ENCODE results near the gene OR2M2.

Gene OR2M2, protein sequence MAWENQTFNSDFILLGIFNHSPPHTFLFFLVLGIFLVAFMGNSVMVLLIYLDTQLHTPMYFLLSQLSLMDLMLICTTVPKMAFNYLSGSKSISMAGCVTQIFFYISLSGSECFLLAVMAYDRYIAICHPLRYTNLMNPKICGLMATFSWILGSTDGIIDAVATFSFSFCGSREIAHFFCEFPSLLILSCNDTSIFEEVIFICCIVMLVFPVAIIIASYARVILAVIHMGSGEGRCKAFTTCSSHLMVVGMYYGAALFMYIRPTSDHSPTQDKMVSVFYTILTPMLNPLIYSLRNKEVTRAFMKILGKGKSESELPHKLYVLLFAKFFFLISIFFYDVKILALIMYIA

GRCh38 chr1:248174521-248174920 is at the start of gene OR2M2:
Gene OR2M2 (plus strand): TSS chr1:248174821. CDS start chr1:248179986, 5,165 bp downstream.
- no peak for DNase-seq (ENCODE audit: low spot score)

GRCh38 chr1:248127653-248128052 is 47.0 kb upstream of the OR2M2 start:
- DNase-seq (ENCODE audit: low spot score): no peak

DNA sequence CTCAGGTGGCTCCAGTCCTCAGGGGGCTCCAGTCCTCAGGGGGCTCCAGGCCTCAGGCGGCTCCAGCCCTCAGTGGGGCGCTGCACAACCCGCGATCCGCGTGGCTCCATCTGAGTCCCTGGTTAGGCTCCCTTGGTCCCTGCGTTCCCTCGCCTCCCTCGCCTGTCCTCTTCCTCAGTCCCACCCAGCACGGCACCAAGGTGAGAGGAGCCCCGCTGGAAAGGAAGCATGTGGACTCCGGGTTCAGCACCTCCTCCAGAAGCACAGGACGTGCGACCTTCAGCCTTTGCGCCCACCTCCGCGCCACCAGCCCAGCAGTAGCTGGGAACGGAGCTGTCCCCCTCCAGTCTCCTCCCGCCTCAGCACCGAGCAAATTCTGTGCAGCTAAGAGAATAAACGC is 37.8 kb upstream of the OR2M2 start:
- DNase-seq (ENCODE audit: low spot score): no peak

- DNase-seq (ENCODE audit: low spot score): no peak
Measured at GRCh38 chr1:248140846-248141245, 33.8 kb upstream of the OR2M2 start.

GRCh38 chr1:248143311-248143710 is 31.3 kb upstream of the OR2M2 start:
- DNase-seq (ENCODE audit: low spot score): no peak

- DNase-seq (ENCODE audit: low spot score): no peak
Measured at GRCh38 chr1:248144513-248145198, 30.0 kb upstream of the OR2M2 start, which contains the start of gene OR2M5. Gene OR2M5 (plus strand): TSS chr1:248145148. CDS start chr1:248145148, 0 bp downstream.

DNA sequence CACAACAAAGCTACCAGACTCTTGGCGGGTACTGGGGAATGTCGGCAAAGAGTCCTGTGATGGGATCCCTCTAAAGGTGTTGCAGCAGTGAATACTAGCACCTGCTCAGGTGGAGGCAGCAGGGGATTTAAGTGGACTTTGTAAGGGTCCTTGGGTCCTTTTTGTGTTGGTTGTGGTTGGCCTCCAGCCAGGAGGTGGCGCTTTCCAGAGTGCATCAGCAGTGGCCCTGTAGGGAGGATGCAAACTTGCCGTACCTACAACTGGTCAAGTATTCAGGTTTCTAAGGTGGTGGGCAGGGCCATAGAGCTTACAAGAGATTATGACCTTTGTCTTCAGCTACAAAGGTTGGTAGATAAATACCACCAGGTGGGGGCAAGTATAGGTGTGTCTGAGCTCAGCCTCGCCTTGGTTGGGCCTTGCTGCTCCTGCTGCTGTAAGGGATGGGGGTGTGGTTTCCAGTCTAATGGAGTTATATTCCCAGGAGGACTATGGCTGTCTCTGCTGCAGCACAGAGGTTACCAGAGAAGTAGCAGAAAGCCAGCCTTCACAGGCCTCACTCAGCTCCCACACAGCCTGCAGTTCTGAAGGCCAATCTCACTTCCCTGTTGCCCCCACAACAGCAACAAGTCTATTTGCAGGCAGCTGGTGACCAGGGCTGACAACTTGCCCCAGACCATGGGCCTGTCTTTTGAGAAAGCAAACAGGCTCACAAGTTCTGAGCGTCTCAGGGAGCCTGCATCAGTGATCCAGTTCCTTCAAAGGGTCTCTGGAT is 22.4 kb upstream of the OR2M2 start:
- no peak for DNase-seq (ENCODE audit: low spot score)

DNA sequence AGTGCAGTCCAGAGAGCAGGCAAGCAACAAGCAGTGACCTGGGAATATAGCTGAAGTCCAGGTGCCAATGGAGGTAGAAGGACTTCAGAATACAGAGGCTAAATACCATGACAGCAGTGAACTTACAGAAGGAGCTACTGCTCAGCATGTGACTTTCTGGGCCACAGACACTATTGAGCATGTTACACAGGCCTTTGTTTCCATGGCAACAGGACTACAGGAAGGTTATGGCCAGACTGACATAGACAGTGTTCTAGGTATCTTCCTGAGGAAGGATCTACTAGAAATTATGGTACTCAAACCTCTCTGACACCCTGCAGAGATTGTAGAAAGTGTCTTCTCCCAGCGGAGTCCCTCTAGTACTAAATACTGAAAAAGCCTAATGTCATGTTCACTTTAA is 18.7 kb upstream of the OR2M2 start:
- DNase-seq (ENCODE audit: low spot score): no peak

DNA sequence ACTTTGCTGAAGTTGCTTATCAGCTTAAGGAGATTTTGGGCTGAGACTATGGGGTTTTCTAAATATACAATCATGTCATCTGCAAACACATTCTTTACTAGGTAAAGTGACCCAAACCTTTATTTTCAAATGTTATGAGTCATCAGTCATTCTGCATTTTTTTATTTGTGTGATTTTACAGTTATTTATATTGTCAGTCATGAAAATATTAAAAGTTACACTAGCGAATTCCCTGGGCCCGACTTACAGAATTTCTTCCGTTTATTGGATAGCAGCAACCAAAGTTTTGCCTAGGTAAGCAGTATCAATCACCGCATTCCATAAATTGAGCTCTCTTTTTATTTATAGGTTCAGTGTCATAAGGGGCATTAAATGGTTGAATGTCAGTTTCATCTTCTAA is 15.9 kb upstream of the OR2M2 start:
- DNase-seq (ENCODE audit: low spot score): no peak

GRCh38 chr1:248164031-248164430 is 10.6 kb upstream of the OR2M2 start:
- no peak for DNase-seq (ENCODE audit: low spot score)

- no peak for DNase-seq (ENCODE audit: low spot score)
Measured at GRCh38 chr1:248165186-248165585, 9.4 kb upstream of the OR2M2 start.

GRCh38 chr1:248183996-248184395 is 9.4 kb downstream of the OR2M2 start:
- DNase-seq (ENCODE audit: low spot score): no peak

GRCh38 chr1:248187363-248187762 is 12.7 kb downstream of the OR2M2 start:
- no peak for DNase-seq (ENCODE audit: low spot score)

GRCh38 chr1:248189026-248189425 is 14.4 kb downstream of the OR2M2 start:
- no peak for DNase-seq (ENCODE audit: low spot score)

- DNase-seq (ENCODE audit: low spot score): no peak
Measured at GRCh38 chr1:248194117-248194516, 19.5 kb downstream of the OR2M2 start.

GRCh38 chr1:248196965-248197364 is 22.3 kb downstream of the OR2M2 start, which contains the start of gene OR2M3:
Gene OR2M3 (plus strand): TSS chr1:248197265. CDS start chr1:248203068, 5,803 bp downstream.
- no peak for DNase-seq (ENCODE audit: low spot score)

- DNase-seq (ENCODE audit: low spot score): no peak
Measured at GRCh38 chr1:248215880-248216279, 41.3 kb downstream of the OR2M2 start.

DNA sequence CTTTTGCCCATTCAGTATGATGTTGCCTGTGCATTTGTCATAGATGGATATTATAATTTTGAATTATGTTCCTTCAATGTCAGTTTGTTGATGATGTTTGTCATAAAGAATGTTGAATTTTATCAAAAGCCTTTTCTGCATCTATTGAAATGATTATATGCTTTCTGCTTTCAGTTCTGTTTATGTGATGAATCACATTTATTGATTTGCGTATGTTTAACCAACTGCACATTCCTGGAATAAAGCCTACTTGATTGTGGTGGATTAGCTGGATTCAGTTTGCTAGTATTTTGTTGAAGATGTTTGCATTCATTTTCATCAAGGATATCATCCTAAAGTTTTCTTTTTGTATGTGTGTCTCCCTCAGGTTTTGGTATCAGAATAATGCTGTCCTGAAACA is 50.9 kb downstream of the OR2M2 start:
- no peak for DNase-seq (ENCODE audit: low spot score)

GRCh38 chr1:248229360-248229908 is 54.8 kb downstream of the OR2M2 start:
- no peak for DNase-seq (ENCODE audit: low spot score)

Measured in iPS-NIHi11 (cell line).